Measurements from ENCODE around the gene MCM3AP. TPM values are rescaled to one million over a fixed set of nuclear protein-coding genes. Genes with fewer than 3 reads are reported as not detected.

The MCM3AP gene
- total RNA-seq, 4 donors from 2014 or later = 58.6 to 89.2 (median 81.9) TPM

GRCh38 chr21:46191257-46191685, 94.1 kb downstream of the MCM3AP start:
- intact Hi-C loops (cut with DNase I) = no loop called here
- peaks cover 33 to 72% (median 65%) of the 10 kb centered on the region in 4 donors for H3K36me3 ChIP-seq
- no peaks in the 10 kb centered on the region for H3K27me3 ChIP-seq
- H3K4me3 ChIP-seq = no peak overlapping the region
- no peaks in the 10 kb centered on the region for H3K9me3 ChIP-seq
- WGBS = 86% methylated on average over 4 of the region's 4 CpGs
- TF ChIP-seq CTCF (IDR thresholded peaks at IDR 0.05) = no peak
- TF ChIP-seq POLR2AphosphoS5 (IDR thresholded peaks at IDR 0.05) = peak in 1 of 2 donors; percentile 23
- TF ChIP-seq POLR2A (IDR thresholded peaks at IDR 0.05; ENCODE audit: low read depth) = no peak
- no peak for TF ChIP-seq EP300 (IDR thresholded peaks at IDR 0.05)
- peaks cover 33 to 39% (median 37%) of the 10 kb centered on the region in 4 donors for H3K4me1 ChIP-seq
- peak overlapping the region in 3 of 4 donors; percentile 37 to 48 (median 43) for H3K27ac ChIP-seq (replicated peaks in 1 of 4)
- no peak for DNase-seq (ENCODE audit: extremely low spot score)

GRCh38 chr21:46190491-46191131, 94.8 kb downstream of the MCM3AP start:
- Histone ChIP-seq H3K27ac (replicated peaks in 1 of 4) (peak overlapping the region; percentile 37 to 78 (median 52)), H3K4me3 (no peak overlapping the region), H3K4me1 (peaks cover 36 to 40% (median 37%) of the 10 kb centered on the region in 4 donors), H3K36me3 (peaks cover 27 to 65% (median 59%) of the 10 kb centered on the region in 4 donors), H3K27me3 (no peaks in the 10 kb centered on the region), H3K9me3 (no peaks in the 10 kb centered on the region)
- TF ChIP-seq POLR2A (IDR thresholded peaks at IDR 0.05; ENCODE audit: low read depth) (no peak), POLR2AphosphoS5 (IDR thresholded peaks at IDR 0.05) (no peak), EP300 (IDR thresholded peaks at IDR 0.05) (no peak), CTCF (IDR thresholded peaks at IDR 0.05) (no peak)
- intact Hi-C loops (cut with DNase I) = no loop called here
- no peak for DNase-seq (ENCODE audit: extremely low spot score)
- 95% methylated on average over 10 of the region's 15 CpGs for WGBS

- Histone ChIP-seq H3K4me3 (no peak overlapping the region), H3K36me3 (peaks cover 21 to 59% (median 53%) of the 10 kb centered on the region in 4 donors), H3K27me3 (peaks cover 0 to under 1% (median 0%) of the 10 kb centered on the region in 4 donors), H3K9me3 (no peaks in the 10 kb centered on the region), H3K4me1 (peaks cover 39 to 46% (median 40%) of the 10 kb centered on the region in 4 donors), H3K27ac (replicated peaks in 1 of 4) (peak overlapping the region; percentile 74 to 78 (median 74))
- intact Hi-C loops (cut with DNase I) = loop anchor here (5.0 kb wide), 1 partner anchor 37 kb away; the partner anchor contains the start of gene LSS
- no peak for DNase-seq (ENCODE audit: extremely low spot score)
- WGBS = 96% methylated on average over 7 of the region's 14 CpGs
- no peak for TF ChIP-seq EP300 (IDR thresholded peaks at IDR 0.05)
- TF ChIP-seq POLR2AphosphoS5 (IDR thresholded peaks at IDR 0.05) = no peak
- no peak for TF ChIP-seq CTCF (IDR thresholded peaks at IDR 0.05)
- TF ChIP-seq POLR2A (IDR thresholded peaks at IDR 0.05; ENCODE audit: low read depth) = no peak
Observed at GRCh38 chr21:46189959-46190490, 95.4 kb downstream of the MCM3AP start.

- TF ChIP-seq EP300 (IDR thresholded peaks at IDR 0.05) (no peak), CTCF (IDR thresholded peaks at IDR 0.05) (no peak), POLR2AphosphoS5 (IDR thresholded peaks at IDR 0.05) (no peak), POLR2A (IDR thresholded peaks at IDR 0.05; ENCODE audit: low read depth) (no peak)
- intact Hi-C loops (cut with DNase I) = loop anchor here (5.0 kb wide), 1 partner anchor 38 kb away; the partner anchor contains the start of gene LSS
- WGBS = 73% methylated on average over 7 of the region's 9 CpGs
- H3K36me3 ChIP-seq = peaks cover 14 to 53% (median 46%) of the 10 kb centered on the region in 4 donors
- H3K27ac ChIP-seq (replicated peaks in 1 of 4) = peak overlapping the region; percentile 74 to 78 (median 74)
- DNase-seq (ENCODE audit: extremely low spot score) = peak; percentile 90
- no peaks in the 10 kb centered on the region for H3K9me3 ChIP-seq
- peaks cover 39 to 50% (median 40%) of the 10 kb centered on the region in 4 donors for H3K4me1 ChIP-seq
- H3K27me3 ChIP-seq = peaks cover 0 to 7% (median 0%) of the 10 kb centered on the region in 4 donors
- no peak overlapping the region for H3K4me3 ChIP-seq
Observed at GRCh38 chr21:46189213-46189958, 96.0 kb downstream of the MCM3AP start.

Data from esophagus muscularis mucosa (tissue), 4 donors.